ENCODE measurements around the gene ERGIC3.

DNA sequence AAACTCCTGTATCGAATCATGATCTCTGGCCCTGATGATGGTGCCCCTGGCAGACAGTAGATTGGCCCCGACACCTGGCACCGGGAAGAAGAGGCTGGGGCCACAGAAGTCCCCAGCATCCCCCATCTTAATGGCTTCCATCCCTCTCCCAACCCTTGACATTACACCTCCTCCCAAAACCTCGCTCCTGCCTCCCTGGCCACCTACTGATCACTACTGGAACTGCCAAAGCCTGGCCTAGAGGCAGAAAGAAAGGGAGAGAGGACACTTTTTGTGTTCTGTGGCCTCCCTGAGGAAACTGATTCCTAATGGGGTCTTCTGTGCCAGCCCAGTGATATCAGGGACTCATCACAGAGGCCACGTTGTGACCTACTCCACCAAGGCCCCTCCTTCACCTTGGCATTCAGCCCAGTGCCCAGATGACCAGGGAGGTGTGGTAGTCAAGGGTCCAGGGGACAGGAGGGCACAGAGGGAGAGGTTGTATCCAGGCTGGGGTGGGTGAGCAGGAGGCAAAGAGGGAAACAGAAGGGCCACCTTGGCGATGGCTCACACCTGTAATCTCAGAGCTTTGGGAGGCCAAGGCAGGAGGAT lies 18.5 kb upstream of the ERGIC3 start:
- TF ChIP-seq, protein P1, sequence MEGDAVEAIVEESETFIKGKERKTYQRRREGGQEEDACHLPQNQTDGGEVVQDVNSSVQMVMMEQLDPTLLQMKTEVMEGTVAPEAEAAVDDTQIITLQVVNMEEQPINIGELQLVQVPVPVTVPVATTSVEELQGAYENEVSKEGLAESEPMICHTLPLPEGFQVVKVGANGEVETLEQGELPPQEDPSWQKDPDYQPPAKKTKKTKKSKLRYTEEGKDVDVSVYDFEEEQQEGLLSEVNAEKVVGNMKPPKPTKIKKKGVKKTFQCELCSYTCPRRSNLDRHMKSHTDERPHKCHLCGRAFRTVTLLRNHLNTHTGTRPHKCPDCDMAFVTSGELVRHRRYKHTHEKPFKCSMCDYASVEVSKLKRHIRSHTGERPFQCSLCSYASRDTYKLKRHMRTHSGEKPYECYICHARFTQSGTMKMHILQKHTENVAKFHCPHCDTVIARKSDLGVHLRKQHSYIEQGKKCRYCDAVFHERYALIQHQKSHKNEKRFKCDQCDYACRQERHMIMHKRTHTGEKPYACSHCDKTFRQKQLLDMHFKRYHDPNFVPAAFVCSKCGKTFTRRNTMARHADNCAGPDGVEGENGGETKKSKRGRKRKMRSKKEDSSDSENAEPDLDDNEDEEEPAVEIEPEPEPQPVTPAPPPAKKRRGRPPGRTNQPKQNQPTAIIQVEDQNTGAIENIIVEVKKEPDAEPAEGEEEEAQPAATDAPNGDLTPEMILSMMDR (IDR thresholded peaks at IDR 0.05) = peak; percentile 59
- no peak for TF ChIP-seq EZH2 (IDR thresholded peaks at IDR 0.05; ENCODE audit: borderline replicate concordance, insufficient read depth, low read depth, low read length, poor library complexity, severe bottlenecking)
